GM11168 (cell line): ENCODE measurements around the gene S100A4.

ENCODE experiments used
- in situ Hi-C: fragments of 300-500 bp; cut with MboI; formaldehyde crosslinking; loops from one replicate; pipeline ENCODE4 v1.12.0; 2022; ENCODE audit warnings: low sequenced_read_pairs; ENCODE audit not compliant: unreplicated experiment

Gene S100A4

GRCh38 chr1:153536012-153536670, 9.5 kb downstream of the S100A4 start:
- in situ Hi-C loops, result no loop called here

- in situ Hi-C loops, result no loop called here
These were observed 10.2 kb downstream of the S100A4 start, which contains the start of gene S100A6 for GRCh38 chr1:153535242-153536011. S100A6 (minus strand) TSS chr1:153535991; CDS start chr1:153535339, 652 bp downstream.

DNA sequence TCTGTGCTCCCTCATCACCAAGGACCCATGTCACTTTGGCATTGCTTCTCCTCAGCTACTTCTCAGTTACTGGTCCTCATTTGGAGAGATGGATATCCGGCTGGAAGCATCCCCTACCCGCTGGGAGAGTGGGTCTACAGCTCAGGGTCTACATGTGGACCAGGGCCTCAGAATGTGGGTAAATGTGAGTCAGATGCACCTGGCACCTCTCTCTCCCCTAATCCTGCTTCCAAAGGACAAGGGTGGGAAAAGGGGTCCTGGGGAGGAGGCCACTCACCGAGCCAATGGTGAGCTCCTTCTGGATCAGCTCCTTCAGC, 10.7 kb downstream of the S100A4 start:
- in situ Hi-C loops, result no loop called here

- in situ Hi-C loops, result no loop called here
These were observed 11.2 kb downstream of the S100A4 start for GRCh38 chr1:153534226-153534924.

- in situ Hi-C loops, result no loop called here
These were observed 11.9 kb downstream of the S100A4 start for GRCh38 chr1:153533689-153534201.

DNA sequence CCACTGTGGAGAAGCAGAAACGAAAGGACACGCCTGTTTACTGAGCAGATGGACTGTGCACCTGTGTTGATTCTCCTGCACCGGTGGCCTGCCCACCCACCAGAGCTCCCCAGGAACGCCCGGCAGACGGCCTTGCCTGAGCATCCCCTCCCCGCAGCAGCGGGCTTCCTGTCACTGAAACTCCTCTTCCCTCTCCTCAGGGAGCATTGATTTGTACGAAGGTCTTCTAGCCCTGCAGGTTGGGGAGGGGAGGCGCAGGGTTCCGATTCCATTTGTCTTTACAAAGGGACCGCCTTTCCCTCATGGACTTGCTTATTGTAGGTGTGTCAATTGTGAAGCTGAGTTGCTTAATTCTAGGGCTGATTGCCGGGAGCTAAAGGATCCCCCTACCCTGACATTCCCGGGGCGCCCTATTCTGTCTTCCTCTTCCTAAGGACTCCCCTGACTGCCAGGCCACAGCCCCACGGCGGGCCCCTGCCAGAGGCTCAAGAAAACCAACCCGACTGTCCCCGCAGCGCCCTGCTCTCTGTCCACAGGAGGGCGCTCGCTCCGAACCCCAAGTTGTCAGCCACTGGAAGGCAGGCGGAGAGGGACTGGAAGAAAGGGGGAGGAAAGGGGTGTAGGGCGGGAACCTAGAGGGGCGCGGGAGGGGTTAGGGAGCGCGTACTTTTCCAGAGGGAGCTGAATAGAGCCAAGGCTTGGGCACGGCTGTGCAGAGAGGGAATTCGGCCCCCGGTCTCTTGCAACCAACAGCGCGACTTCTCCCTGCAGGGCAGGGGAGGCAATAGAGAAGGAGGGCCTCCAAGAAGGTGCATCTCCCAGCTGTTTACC, 12.6 kb downstream of the S100A4 start:
- in situ Hi-C loops, result no loop called here

- in situ Hi-C loops, result no loop called here
These were observed 13.4 kb downstream of the S100A4 start for GRCh38 chr1:153532181-153532580.

GRCh38 chr1:153531638-153532037, 14.0 kb downstream of the S100A4 start:
- in situ Hi-C loops, result no loop called here

DNA sequence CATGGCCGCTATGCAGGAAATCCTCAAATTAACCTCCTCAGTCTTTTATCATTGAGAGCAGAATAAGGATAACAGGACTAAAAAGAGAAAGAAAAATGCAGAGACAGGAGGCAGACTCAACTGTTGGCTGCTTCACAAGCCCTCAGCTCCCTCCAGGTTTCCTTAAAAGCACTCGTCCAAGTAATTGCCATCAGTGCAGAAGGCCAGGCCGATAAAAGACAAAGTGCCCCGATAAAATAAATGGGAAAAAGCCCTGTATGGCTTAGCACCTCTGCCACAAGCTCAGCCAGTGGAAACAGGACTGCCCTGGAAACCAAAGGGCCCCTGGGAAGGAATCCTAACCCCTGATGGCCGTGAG, 17.9 kb downstream of the S100A4 start:
- in situ Hi-C loops, result no loop called here

GRCh38 chr1:153527023-153527682, 18.5 kb downstream of the S100A4 start:
- in situ Hi-C loops, result no loop called here

GRCh38 chr1:153526132-153526543, 19.5 kb downstream of the S100A4 start:
- in situ Hi-C loops, result no loop called here

DNA sequence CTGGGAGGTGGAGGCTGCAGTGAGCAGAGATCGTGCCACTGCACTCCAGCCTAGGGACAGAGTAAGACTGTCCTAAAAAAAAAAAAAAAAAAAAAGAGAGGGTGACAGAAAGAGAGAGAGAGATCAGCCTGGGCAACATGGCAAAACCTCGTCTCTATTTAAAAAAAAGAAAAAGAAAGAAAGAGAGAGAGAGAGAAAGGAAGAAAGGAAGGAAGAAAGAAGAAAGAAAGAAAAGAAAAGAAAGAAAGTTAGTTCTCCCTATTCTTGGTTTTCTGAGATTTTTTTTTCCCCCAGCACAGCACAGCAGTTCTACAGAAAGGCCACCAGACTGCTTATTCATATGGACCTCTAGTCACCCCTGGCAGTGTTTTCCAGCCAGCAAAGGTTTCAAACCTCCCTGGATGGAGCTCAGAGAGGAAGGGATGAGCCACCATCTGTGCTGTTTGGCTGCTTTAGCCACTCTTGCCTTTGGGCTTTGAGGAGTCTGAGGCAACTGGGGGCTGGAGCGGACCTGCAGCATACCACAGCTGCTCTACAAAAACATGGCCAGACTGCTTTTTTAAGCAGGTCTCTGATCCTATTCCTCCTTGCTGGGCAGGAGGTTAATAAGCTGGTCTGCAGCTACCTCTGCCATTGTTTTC, 20.4 kb downstream of the S100A4 start:
- in situ Hi-C loops, result no loop called here

DNA sequence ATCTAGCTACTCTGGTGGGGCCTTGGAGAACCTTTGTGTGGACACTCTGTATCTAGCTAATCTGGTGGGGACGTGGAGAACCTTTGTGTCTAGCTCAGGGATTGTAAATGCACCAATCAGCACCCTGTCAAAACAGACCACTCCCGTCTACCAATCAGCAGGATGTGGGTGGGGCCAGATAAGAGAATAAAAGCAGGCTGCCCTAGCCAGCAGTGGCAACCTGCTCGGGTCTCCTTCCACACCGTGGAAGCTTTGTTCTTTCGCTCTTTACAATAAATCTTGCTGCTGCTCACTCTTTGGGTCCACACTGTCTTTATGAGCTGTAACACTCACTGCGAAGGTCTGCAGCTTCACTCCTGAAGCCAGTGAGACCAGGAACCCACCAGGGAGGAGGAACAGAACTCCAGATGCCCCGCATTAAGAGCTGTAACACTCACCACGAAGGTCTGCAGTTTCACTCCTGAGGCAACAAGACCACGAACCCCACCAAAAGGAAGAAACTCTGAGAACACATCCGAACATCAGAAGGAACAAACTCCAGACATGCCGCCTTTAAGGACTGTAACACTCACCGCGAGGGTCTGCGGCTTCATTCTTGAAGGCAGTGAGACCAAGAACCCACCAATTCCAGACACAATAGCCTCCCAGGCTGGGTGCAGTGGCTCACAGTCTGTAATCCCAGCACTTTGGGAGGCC, 23.1 kb downstream of the S100A4 start:
- in situ Hi-C loops, result loop anchor here (25.0 kb wide), 1 partner anchor 465 kb away; the partner anchor contains the start of genes JTB, RAB13 and RPS27

DNA sequence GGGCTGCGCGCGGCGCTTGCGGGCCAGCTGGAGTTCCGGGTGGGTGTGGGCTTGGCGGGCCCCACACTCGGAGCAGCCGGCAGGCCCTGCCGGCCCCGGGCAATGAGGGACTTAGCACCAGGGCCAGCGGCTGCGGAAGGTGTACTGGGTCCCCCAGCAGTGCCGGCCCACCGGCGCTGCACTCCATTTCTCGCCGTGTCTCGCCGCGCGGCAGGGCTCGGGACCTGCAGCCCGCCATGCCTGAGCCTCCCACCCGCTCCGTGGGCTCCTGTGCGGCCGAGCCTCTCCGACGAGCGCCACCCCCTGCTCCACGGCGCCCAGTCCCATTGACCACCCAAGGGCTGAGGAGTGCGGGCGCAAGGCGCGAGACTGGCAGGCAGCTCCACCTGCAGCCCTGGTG, 23.8 kb downstream of the S100A4 start:
- in situ Hi-C loops, result loop anchor here (25.0 kb wide), 1 partner anchor 465 kb away; the partner anchor contains the start of genes JTB, RAB13 and RPS27

GRCh38 chr1:153520818-153521476, 24.7 kb downstream of the S100A4 start:
- in situ Hi-C loops, result loop anchor here (25.0 kb wide), 1 partner anchor 466 kb away; the partner anchor contains the start of genes JTB, RAB13 and RPS27

GRCh38 chr1:153520137-153520691, 25.4 kb downstream of the S100A4 start:
- in situ Hi-C loops, result loop anchor here (25.0 kb wide), 1 partner anchor 467 kb away; the partner anchor contains the start of genes JTB, RAB13 and RPS27

DNA sequence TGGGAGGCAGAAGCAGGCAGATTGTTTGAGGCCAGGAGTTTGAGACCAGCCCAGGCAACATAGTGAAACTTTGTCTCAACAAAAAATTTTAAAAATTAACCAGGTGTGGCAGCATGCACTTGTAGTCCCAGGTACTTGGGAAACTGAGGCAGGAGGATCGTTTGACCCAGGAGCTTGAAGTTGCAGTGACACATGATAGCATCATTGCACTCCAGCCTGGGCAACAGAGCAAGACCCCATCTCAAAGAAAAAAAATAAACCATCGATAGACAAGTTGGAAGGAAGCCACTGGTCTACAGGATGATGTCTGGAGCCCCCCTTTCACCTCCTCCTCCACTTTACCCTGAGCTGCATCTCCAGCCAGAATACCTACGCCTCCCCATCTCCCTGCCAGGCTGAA, 26.4 kb downstream of the S100A4 start:
- in situ Hi-C loops, result loop anchor here (5.0 to 25.0 kb wide), 2 partner anchors 103 to 468 kb away; partner anchors contain the start of genes JTB, RAB13 and RPS27
